HepG2 (cell line): ENCODE data around the gene SNCA. TPM values are rescaled to one million over a fixed set of nuclear protein-coding genes. Genes with fewer than 3 reads are reported as not detected.

ENCODE experiments used
- EHMT2 ChIP-seq: fragments of 200-600 bp; sonication (generic); IDR thresholded peaks from 2 replicates; pipeline ENCODE4 v1.7.0; 2017; ENCODE audit warnings: antibody characterized with exemption, low read depth, low read length, borderline replicate concordance
- HNF1B ChIP-seq: sonication (generic); formaldehyde crosslinking; IDR thresholded peaks from 2 replicates; pipeline ENCODE4 v1.5.1; 2020; ENCODE audit warnings: mild to moderate bottlenecking, moderate library complexity, missing genetic modification reagents
- SAFB2 ChIP-seq: sonication (generic); formaldehyde crosslinking; IDR thresholded peaks from 2 replicates; pipeline ENCODE4 v1.5.1; 2020; ENCODE audit warnings: missing genetic modification reagents, low read depth, mild to moderate bottlenecking, borderline replicate concordance
- ZNF646 ChIP-seq: sonication (generic); formaldehyde crosslinking; IDR thresholded peaks from 2 replicates; pipeline ENCODE4 v1.9.0; 2021; ENCODE audit warnings: mild to moderate bottlenecking, missing genetic modification reagents
- polyA plus RNA-seq, 8 experiments: library from polyadenylated mRNA; depleted of rRNA in 3 of 8; stranded (reverse) in 7 of 8; unstranded in 1 of 8; fragments of >200 nt; fragmentation: Illumina TruSeq in 4 of 8; extraction: Trizol in 4 of 8; gene quantifications; 2 replicates each; pipeline versions ENCODE4 v1.2.1 to v1.2.3, GENCODE V29; 2011 to 2016; ENCODE audit warnings: low read depth in 4 of 8, missing spikeins in 1 of 8, mixed read lengths in 1 of 8; ENCODE audit not compliant: insufficient read depth in 1 of 8
- total RNA-seq, 5 experiments: library from RNA; depleted of rRNA; stranded (reverse); fragments of >200 nt; fragmentation: Illumina TruSeq; extraction: Trizol; gene quantifications; 2 replicates each; pipeline ENCODE4 v1.2.3, GENCODE V29; 2016; ENCODE audit warnings: low read depth in 1 of 5

Gene SNCA
- total and polyA plus RNA-seq, 2 of the 13 experiments (the other 11 are each of a cell fraction or from before 2014, with no cell fraction given) = not detected

GRCh38 chr4:89700766-89701423, 136.1 kb downstream of the SNCA start (continued):
- TF ChIP-seq HNF1B (CRISPR knock-in tag) (no peak), EHMT2 (no peak), ZNF646 (CRISPR knock-in tag) (no peak), SAFB2 (CRISPR knock-in tag) (no peak)
- TF ChIP-seq, all 625 proteins: peak for 0
